Measurements from ENCODE around the gene ADISSP. TPM values are rescaled to one million over a fixed set of nuclear protein-coding genes. Genes with fewer than 3 reads are reported as not detected.

ADISSP gene
- total RNA-seq, 1 experiment from 2014 or later: 99.4 TPM

GRCh38 chr20:3740615-3741301, 26.8 kb downstream of the ADISSP start:
- H3K36me3 ChIP-seq (ENCODE audit: control insufficient read depth in 1 of 2, insufficient read depth in 2 of 2, low read length in 2 of 2): no peaks in the 10 kb centered on the region
- H3K79me2 ChIP-seq (ENCODE audit: insufficient read depth, low read length): no peaks in the 10 kb centered on the region
- no peaks in the 10 kb centered on the region for H3K9me2 ChIP-seq (ENCODE audit: insufficient read depth)
- no TSS peak for BruUV-seq (replicated peaks)
- RAD21 ChIA-PET (ENCODE audit: low non-redundant PET in 1 of 2, low total read pairs in 2 of 2, uncharacterized antibody in 2 of 2, unreplicated experiment in 2 of 2): no interaction called here
- peaks cover 9 to 18% of the 10 kb centered on the region in 2 experiments for H3K4me1 ChIP-seq (ENCODE audit: control insufficient read depth in 1 of 2, insufficient read depth in 2 of 2, low read length in 2 of 2)
- H3K9me3 ChIP-seq (ENCODE audit: control insufficient read depth in 1 of 2, insufficient read depth in 1 of 2, low read depth in 1 of 2, low read length in 2 of 2): no peaks in the 10 kb centered on the region
- no peaks in the 10 kb centered on the region for H3K27me3 ChIP-seq (ENCODE audit: insufficient read depth, low read length)
- no peak overlapping the region for H3K9ac ChIP-seq (ENCODE audit: low read length)
- no peak for TF ChIP-seq CTCF (IDR thresholded peaks at IDR 0.05 in 2 of 3, conservative IDR thresholded peaks at IDR 0.05 in 1 of 3; ENCODE audit: borderline replicate concordance in 1 of 3, insufficient read depth in 1 of 3, low read depth in 2 of 3, low read length in 2 of 3)
- TF ChIP-seq CEBPB (IDR thresholded peaks at IDR 0.05; ENCODE audit: low read depth): no peak
- TF ChIP-seq RAD21 (IDR thresholded peaks at IDR 0.05; ENCODE audit: low read depth): no peak
- no peak for TF ChIP-seq REST (IDR thresholded peaks at IDR 0.05; ENCODE audit: low read depth)
- TF ChIP-seq TCF7L2 (IDR thresholded peaks at IDR 0.05; ENCODE audit: borderline replicate concordance, extremely low read depth, insufficient read depth, insufficient read length): no peak
- TF ChIP-seq POLR2AphosphoS5 (IDR thresholded peaks at IDR 0.05; ENCODE audit: low read depth, low read length): no peak
- TF ChIP-seq FOSL1 (IDR thresholded peaks at IDR 0.05; ENCODE audit: low read depth): no peak
- TF ChIP-seq MAX (IDR thresholded peaks at IDR 0.05): no peak
- no peak for TF ChIP-seq ZNF274 (IDR thresholded peaks at IDR 0.05; ENCODE audit: low read depth, low read length)
- no peak for TF ChIP-seq ZFX (IDR thresholded peaks at IDR 0.05)
- no peak for TF ChIP-seq YY1 (IDR thresholded peaks at IDR 0.05; ENCODE audit: extremely low read depth, insufficient replicate concordance, low read depth, low read length)
- no peak for TF ChIP-seq ELF1 (IDR thresholded peaks at IDR 0.05; ENCODE audit: borderline replicate concordance, low read depth)
- TF ChIP-seq SRF (IDR thresholded peaks at IDR 0.05; ENCODE audit: low read depth): no peak
- TF ChIP-seq SP1 (IDR thresholded peaks at IDR 0.05; ENCODE audit: low read depth): no peak
- no peak for TF ChIP-seq EGR1 (IDR thresholded peaks at IDR 0.05; ENCODE audit: low read depth)
- TF ChIP-seq POLR2A (IDR thresholded peaks at IDR 0.05; ENCODE audit: borderline replicate concordance, extremely low read depth, insufficient read depth, insufficient read length): no peak
- no peak for TF ChIP-seq EZH2phosphoT487 (IDR thresholded peaks at IDR 0.05; ENCODE audit: borderline replicate concordance)
- intact Hi-C loops (cut with micrococcal nuclease): no loop called here
- no peak overlapping the region for H3K27ac ChIP-seq (ENCODE audit: low read depth, low read length)
- CTCF ChIA-PET: interaction anchor here (0.9 kb wide), 1 partner anchor 30 kb away, joined by 4 read pairs; no protein-coding TSS in a partner anchor
- H3K4me3 ChIP-seq (replicated peaks in 1 of 2; ENCODE audit: low read depth in 1 of 2, low read length in 2 of 2): no peak overlapping the region
- H2AFZ ChIP-seq (ENCODE audit: low read depth, low read length, poor library complexity, severe bottlenecking): no peak overlapping the region
- no peak for DNase-seq (ENCODE audit: low read depth, low spot score)
- ATAC-seq: no peak
- no peak overlapping the region for H3K4me2 ChIP-seq (ENCODE audit: low read length)
- POLR2A ChIA-PET: interaction anchor here (0.6 kb wide), 1 partner anchor 573 kb away, joined by 3 read pairs; no protein-coding TSS in a partner anchor
- H4K20me1 ChIP-seq (ENCODE audit: insufficient read depth): no peaks in the 10 kb centered on the region

All from HCT116 (cell line).